Measurements from ENCODE around the gene F2R. TPM values are rescaled to one million over a fixed set of nuclear protein-coding genes. Genes with fewer than 3 reads are reported as not detected.
A peak's percentile ranks its signal among the peaks of the same experiment; 100 is the strongest.

F2R gene
- total RNA-seq, 2 donors from 2014 or later = 28.5 to 43.1 TPM

DNA sequence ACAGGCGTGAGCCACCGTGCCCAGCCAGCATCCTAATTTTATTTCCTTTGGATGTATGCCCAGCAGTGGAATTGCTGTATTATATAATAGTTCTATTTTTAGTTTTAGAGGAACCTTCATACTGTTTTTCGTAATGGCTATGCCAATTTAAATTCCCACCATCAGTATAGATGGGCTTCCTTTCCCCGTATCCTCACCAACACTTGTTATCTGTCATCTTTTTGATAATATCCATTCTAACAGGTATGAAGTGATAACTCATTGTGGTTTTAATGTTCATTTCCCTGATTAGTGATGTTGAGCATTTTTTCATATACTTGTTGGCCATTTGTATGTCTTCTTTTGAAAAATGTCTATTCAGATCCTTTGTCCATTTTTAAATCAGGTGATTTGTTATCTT, 13.0 kb downstream of the F2R start:
- peaks cover 33% of the 10 kb centered on the region for H3K36me3 ChIP-seq (ENCODE audit: control insufficient read depth, insufficient read depth, low read length)
- no peak overlapping the region for H3K27ac ChIP-seq (ENCODE audit: low read depth, low read length)
- Mint-ChIP-seq H3K36me3 (ENCODE audit: low read depth) (peaks cover 41% of the 10 kb centered on the region), H3K4me3 (no peak overlapping the region), H3K27ac (no peak overlapping the region), H3K27me3 (ENCODE audit: insufficient read depth) (no peaks in the 10 kb centered on the region), H3K9me3 (peaks cover 27% of the 10 kb centered on the region), H3K4me1 (no peaks in the 10 kb centered on the region)
- TF ChIP-seq, protein P1, sequence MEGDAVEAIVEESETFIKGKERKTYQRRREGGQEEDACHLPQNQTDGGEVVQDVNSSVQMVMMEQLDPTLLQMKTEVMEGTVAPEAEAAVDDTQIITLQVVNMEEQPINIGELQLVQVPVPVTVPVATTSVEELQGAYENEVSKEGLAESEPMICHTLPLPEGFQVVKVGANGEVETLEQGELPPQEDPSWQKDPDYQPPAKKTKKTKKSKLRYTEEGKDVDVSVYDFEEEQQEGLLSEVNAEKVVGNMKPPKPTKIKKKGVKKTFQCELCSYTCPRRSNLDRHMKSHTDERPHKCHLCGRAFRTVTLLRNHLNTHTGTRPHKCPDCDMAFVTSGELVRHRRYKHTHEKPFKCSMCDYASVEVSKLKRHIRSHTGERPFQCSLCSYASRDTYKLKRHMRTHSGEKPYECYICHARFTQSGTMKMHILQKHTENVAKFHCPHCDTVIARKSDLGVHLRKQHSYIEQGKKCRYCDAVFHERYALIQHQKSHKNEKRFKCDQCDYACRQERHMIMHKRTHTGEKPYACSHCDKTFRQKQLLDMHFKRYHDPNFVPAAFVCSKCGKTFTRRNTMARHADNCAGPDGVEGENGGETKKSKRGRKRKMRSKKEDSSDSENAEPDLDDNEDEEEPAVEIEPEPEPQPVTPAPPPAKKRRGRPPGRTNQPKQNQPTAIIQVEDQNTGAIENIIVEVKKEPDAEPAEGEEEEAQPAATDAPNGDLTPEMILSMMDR (conservative IDR thresholded peaks at IDR 0.05) = no peak
- no peaks in the 10 kb centered on the region for H3K27me3 ChIP-seq (ENCODE audit: control insufficient read depth, insufficient read depth, low read length, poor library complexity, severe bottlenecking)
- DNase-seq = no peak
- peak overlapping the region; percentile 22 for H3K4me3 ChIP-seq (ENCODE audit: low read length)
- H3K4me1 ChIP-seq (ENCODE audit: control insufficient read depth, insufficient read depth, low read length) = no peaks in the 10 kb centered on the region
- no peak overlapping the region for H3K9ac ChIP-seq (ENCODE audit: extremely low read depth, low read length, poor library complexity, severe bottlenecking)
- H3K9me3 ChIP-seq (ENCODE audit: control insufficient read depth, low read length) = peaks cover 39% of the 10 kb centered on the region
- WGBS, 2 experiments (ENCODE audit: insufficient coverage in 1 of 2, insufficient read length in 1 of 2) = 97% methylated on average over 3 of the region's 4 CpGs; no CpG with 5 or more reads in 1 of the 2 experiments

DNA sequence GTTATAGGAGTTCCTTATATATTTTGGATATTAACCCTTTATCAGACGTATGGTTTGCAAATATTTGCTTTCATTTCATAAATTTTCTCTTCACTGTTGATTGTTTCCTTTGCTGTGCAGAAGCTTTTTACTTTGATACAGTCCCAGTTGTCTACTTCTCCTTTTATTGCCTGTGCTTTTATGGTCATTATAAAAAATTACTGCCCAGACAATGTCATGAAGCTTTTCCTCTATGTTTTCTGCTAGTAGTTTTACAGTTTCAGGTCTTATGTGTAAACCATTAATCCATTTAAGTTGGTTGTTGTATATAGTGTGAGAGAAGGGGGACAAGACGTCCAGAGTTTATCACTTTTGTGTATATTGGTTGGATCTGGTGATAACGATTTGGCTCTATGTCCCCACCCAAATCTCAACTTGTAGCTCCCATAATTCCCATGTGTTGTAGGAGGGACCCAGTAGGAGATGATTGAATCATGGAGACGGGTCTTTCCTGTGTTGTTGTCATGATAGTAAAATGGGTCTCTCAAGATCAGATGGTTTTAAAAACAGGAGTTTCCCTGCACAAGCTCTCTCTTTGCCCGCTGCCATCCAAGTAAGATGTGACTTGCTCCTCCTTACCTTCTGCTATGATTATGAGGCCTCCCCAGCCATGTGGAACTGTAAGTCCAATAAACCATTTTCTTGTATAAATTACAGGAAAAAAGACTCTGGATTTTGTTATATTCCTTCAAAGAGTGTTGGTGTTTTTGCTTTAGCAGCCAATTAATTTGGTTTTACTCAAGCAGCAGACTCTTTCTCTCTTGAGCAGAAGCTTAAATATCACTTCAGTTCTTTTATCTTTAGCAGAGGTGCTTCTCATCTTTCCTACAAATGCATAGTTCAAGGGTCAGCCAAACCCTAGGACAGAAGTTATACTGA, 13.7 kb downstream of the F2R start:
- H3K9me3 ChIP-seq (ENCODE audit: control insufficient read depth, low read length) = peaks cover 39% of the 10 kb centered on the region
- peaks cover 37% of the 10 kb centered on the region for H3K36me3 ChIP-seq (ENCODE audit: control insufficient read depth, insufficient read depth, low read length)
- no peaks in the 10 kb centered on the region for H3K4me1 ChIP-seq (ENCODE audit: control insufficient read depth, insufficient read depth, low read length)
- H3K4me3 Mint-ChIP-seq = no peak overlapping the region
- H3K9ac ChIP-seq (ENCODE audit: extremely low read depth, low read length, poor library complexity, severe bottlenecking) = no peak overlapping the region
- no peaks in the 10 kb centered on the region for H3K27me3 Mint-ChIP-seq (ENCODE audit: insufficient read depth)
- no peaks in the 10 kb centered on the region for H3K27me3 ChIP-seq (ENCODE audit: control insufficient read depth, insufficient read depth, low read length, poor library complexity, severe bottlenecking)
- H3K4me1 Mint-ChIP-seq = no peaks in the 10 kb centered on the region
- peaks cover 27% of the 10 kb centered on the region for H3K9me3 Mint-ChIP-seq
- no peak for DNase-seq
- H3K27ac Mint-ChIP-seq = no peak overlapping the region
- H3K4me3 ChIP-seq (ENCODE audit: low read length) = peak overlapping the region; percentile 22
- H3K27ac ChIP-seq (ENCODE audit: low read depth, low read length) = no peak overlapping the region
- WGBS, 2 experiments (ENCODE audit: insufficient coverage in 1 of 2, insufficient read length in 1 of 2) = 94 to 100% methylated on average over 1 to 5 of the region's 5 CpGs
- TF ChIP-seq, protein P1 (conservative IDR thresholded peaks at IDR 0.05) = no peak
- H3K36me3 Mint-ChIP-seq (ENCODE audit: low read depth) = peaks cover 46% of the 10 kb centered on the region

DNA sequence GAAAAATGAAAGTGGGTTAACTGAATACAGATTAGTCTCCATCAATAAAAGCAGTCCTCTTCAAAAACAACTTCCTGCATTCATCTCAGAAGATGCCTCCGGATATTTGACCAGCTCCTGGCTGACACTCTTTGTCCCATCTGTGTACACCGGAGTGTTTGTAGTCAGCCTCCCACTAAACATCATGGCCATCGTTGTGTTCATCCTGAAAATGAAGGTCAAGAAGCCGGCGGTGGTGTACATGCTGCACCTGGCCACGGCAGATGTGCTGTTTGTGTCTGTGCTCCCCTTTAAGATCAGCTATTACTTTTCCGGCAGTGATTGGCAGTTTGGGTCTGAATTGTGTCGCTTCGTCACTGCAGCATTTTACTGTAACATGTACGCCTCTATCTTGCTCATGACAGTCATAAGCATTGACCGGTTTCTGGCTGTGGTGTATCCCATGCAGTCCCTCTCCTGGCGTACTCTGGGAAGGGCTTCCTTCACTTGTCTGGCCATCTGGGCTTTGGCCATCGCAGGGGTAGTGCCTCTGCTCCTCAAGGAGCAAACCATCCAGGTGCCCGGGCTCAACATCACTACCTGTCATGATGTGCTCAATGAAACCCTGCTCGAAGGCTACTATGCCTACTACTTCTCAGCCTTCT, 16.6 kb downstream of the F2R start:
- peaks cover 27% of the 10 kb centered on the region for H3K9me3 Mint-ChIP-seq
- H3K36me3 ChIP-seq (ENCODE audit: control insufficient read depth, insufficient read depth, low read length) = peaks cover 33% of the 10 kb centered on the region
- no peaks in the 10 kb centered on the region for H3K27me3 ChIP-seq (ENCODE audit: control insufficient read depth, insufficient read depth, low read length, poor library complexity, severe bottlenecking)

More for the DNA sequence above, 16.6 kb downstream of the F2R start:
- Histone ChIP-seq H3K9ac (ENCODE audit: extremely low read depth, low read length, poor library complexity, severe bottlenecking) (no peak overlapping the region), H3K4me3 (ENCODE audit: low read length) (no peak overlapping the region), H3K4me1 (ENCODE audit: control insufficient read depth, insufficient read depth, low read length) (no peaks in the 10 kb centered on the region), H3K27ac (ENCODE audit: low read depth, low read length) (no peak overlapping the region), H3K9me3 (ENCODE audit: control insufficient read depth, low read length) (peaks cover 30% of the 10 kb centered on the region)
- Mint-ChIP-seq H3K27me3 (ENCODE audit: insufficient read depth) (no peaks in the 10 kb centered on the region), H3K4me3 (no peak overlapping the region), H3K27ac (no peak overlapping the region), H3K4me1 (peaks cover 10% of the 10 kb centered on the region), H3K36me3 (ENCODE audit: low read depth) (peaks cover 42% of the 10 kb centered on the region)
- no peak for DNase-seq
- WGBS, 2 experiments (ENCODE audit: insufficient coverage in 1 of 2, insufficient read length in 1 of 2) = 92 to 93% methylated on average over 15 of the region's 15 CpGs
- TF ChIP-seq, protein P1 (conservative IDR thresholded peaks at IDR 0.05) = no peak
